ENCODE data around the gene CEP43. TPM values are rescaled to one million over a fixed set of nuclear protein-coding genes. Genes with fewer than 3 reads are reported as not detected.

The CEP43 gene
- total RNA-seq, 4 donors from 2014 or later = 2.8 to 13.0 (median 6.4) TPM

DNA sequence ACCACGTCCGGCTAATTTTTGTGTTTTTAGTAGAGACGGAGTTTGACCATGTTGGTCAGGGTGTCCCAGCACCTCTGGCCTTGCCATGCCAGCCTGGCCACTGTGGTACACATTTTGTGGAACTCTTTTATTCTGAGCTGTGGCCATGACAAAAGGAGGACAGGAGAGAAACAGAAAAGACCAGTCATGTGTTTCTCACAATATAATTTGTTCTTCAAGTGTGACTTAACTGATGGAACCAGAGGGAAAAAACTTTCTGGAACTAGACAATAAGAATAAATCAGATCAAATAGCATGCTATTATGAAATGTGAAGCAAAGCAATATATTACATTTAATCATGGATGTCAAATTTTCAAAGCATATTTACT is 38.6 kb upstream of the CEP43 start:
- WGBS, 2 donors = 86 to 95% methylated on average over 3 of the region's 3 CpGs
- intact Hi-C loops (cut with DNase I; ENCODE audit: low total_unique reads) = no loop called here
- no peak overlapping the region for H3K4me3 ChIP-seq (ENCODE audit: low read depth, poor library complexity, severe bottlenecking)
- no peak for TF ChIP-seq POLR2A (IDR thresholded peaks at IDR 0.05)
- TF ChIP-seq, protein P1, sequence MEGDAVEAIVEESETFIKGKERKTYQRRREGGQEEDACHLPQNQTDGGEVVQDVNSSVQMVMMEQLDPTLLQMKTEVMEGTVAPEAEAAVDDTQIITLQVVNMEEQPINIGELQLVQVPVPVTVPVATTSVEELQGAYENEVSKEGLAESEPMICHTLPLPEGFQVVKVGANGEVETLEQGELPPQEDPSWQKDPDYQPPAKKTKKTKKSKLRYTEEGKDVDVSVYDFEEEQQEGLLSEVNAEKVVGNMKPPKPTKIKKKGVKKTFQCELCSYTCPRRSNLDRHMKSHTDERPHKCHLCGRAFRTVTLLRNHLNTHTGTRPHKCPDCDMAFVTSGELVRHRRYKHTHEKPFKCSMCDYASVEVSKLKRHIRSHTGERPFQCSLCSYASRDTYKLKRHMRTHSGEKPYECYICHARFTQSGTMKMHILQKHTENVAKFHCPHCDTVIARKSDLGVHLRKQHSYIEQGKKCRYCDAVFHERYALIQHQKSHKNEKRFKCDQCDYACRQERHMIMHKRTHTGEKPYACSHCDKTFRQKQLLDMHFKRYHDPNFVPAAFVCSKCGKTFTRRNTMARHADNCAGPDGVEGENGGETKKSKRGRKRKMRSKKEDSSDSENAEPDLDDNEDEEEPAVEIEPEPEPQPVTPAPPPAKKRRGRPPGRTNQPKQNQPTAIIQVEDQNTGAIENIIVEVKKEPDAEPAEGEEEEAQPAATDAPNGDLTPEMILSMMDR (IDR thresholded peaks at IDR 0.05) = no peak
- peak in 1 of 2 donors; percentile 40 for DNase-seq (ENCODE audit: low spot score in 2 of 2)

DNA sequence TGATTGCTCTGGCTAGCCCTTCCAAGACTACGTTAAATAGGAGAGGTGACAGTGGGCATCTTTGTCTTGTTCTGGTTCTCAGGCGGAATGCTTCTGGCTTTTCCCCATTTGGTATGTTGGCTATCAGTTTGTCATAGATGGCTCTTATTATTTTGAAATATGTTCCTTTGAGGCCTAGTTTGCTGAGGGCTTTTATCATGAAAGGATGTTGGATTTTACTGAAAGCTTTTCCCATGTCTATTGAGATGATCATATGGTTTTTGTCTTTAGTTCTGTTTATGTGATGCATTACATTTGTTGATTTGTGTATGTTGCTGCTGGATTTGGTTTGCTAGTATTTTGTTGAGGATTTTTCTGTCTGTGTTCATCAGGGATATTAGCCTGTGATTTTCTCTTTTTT is 32.9 kb upstream of the CEP43 start:
- no peak overlapping the region for H3K4me3 ChIP-seq (ENCODE audit: low read depth, poor library complexity, severe bottlenecking)
- intact Hi-C loops (cut with DNase I; ENCODE audit: low total_unique reads) = no loop called here
- 98 to 100% methylated on average over 2 of the region's 2 CpGs for WGBS, 2 donors
- TF ChIP-seq, protein P1 (IDR thresholded peaks at IDR 0.05) = no peak
- TF ChIP-seq POLR2A (IDR thresholded peaks at IDR 0.05) = no peak
- no peak for DNase-seq (ENCODE audit: low spot score in 2 of 2)

DNA sequence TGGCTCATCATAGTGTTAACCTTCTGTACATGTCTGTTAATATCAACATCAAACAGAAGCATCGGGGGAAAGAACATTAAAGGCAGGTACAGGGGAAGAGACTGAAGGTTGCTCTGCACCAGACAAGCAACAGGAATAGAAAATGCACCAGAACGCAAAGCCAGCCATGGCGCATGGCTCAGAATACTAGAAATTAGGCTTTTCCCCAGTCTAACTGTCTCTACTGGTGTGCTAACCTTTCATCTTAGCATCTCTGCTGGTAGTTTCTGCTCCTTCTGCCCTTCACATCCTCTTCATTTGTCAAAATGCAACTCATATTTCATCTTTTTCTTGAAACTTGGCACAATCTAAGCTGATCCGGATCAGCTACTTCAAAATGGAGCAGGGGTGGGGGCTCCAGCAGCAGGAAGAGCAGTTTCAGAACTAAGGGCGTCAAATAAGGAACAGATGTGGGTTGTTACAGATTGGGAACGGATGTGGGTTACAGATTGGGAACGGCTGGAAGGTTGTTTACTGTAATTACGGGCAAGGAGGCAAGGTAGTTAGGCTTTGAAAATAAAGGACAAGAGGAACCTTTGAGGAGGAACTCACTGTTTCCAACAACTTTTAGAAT is 29.7 kb upstream of the CEP43 start:
- WGBS, 2 donors = 54 to 57% methylated on average over 8 of the region's 8 CpGs
- DNase-seq (ENCODE audit: low spot score in 2 of 2) = no peak
- TF ChIP-seq POLR2A (IDR thresholded peaks at IDR 0.05) = no peak
- TF ChIP-seq, protein P1 (IDR thresholded peaks at IDR 0.05) = no peak
- intact Hi-C loops (cut with DNase I; ENCODE audit: low total_unique reads) = no loop called here
- H3K4me3 ChIP-seq (ENCODE audit: low read depth, poor library complexity, severe bottlenecking) = no peak overlapping the region

DNA sequence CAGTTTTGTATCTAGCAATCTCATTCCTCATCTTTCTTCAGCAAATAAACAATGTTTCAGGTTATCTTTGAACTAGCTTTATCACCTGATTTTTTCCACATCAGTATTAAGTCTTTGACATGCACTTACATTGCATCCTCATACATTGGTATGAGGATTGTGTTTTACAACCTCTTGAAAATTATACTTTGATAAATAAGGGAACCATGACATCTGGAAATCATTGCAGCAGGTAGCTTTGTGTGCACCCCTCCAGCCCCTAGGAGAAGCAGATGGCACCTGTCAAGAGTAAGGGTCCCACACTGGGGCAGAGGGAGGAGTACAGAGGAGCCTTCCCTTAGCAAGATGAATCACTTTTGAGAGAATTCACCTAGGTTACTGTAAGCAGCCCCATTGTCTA is 29.1 kb upstream of the CEP43 start:
- TF ChIP-seq, protein P1 (IDR thresholded peaks at IDR 0.05) = no peak
- TF ChIP-seq POLR2A (IDR thresholded peaks at IDR 0.05) = no peak
- H3K4me3 ChIP-seq (ENCODE audit: low read depth, poor library complexity, severe bottlenecking) = no peak overlapping the region
- DNase-seq (ENCODE audit: low spot score in 2 of 2) = no peak
- intact Hi-C loops (cut with DNase I; ENCODE audit: low total_unique reads) = no loop called here

DNA sequence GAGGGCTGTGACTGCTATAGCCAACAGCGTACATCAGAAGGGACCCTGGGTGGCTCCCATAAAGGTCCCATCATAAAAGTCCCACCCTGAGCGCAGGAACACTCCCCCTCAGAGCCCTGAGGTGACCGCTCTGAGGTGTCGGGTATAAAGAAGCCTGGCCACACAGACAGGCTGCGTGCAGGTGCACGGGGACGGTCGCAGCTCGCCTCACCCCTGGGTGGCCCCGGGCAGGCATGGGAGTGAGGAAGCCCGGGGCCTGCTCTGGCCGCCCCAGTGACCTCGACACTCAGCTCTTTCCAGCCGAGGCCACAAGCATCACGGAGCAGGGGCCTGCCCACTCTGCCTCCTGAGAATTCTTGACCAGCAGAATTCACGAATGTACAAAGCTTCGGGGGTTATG is 28.4 kb upstream of the CEP43 start:
- TF ChIP-seq POLR2A (IDR thresholded peaks at IDR 0.05) = no peak
- TF ChIP-seq, protein P1 (IDR thresholded peaks at IDR 0.05) = no peak
- WGBS, 2 donors = 83 to 88% methylated on average over 12 to 14 of the region's 17 CpGs
- intact Hi-C loops (cut with DNase I; ENCODE audit: low total_unique reads) = no loop called here
- DNase-seq (ENCODE audit: low spot score in 2 of 2) = peak in 1 of 2 donors; percentile 60
- H3K4me3 ChIP-seq (ENCODE audit: low read depth, poor library complexity, severe bottlenecking) = no peak overlapping the region

DNA sequence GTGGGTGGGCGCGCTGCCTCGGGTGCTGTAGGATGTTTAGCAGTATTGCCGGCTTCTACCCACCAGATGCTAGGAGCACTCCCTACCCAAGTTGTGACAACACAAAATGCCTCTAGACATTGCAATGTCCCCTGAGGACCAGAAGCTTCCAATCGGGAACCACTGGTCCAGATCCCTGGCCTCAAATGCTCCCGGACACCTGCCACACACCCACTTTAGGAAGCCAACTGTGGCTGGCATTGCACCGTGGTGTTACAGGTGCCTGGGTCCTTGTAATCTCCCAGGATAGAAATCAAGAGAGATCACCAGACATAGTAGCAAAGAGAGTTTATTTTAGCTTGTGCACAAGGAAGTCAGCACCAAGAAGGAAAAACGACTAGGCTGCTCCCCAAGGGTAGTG is 27.9 kb upstream of the CEP43 start:
- DNase-seq (ENCODE audit: low spot score in 2 of 2) = peak in 1 of 2 donors; percentile 43
- H3K4me3 ChIP-seq (ENCODE audit: low read depth, poor library complexity, severe bottlenecking) = no peak overlapping the region
- TF ChIP-seq, protein P1 (IDR thresholded peaks at IDR 0.05) = no peak
- no peak for TF ChIP-seq POLR2A (IDR thresholded peaks at IDR 0.05)
- intact Hi-C loops (cut with DNase I; ENCODE audit: low total_unique reads) = no loop called here
- 82 to 85% methylated on average over 8 of the region's 8 CpGs for WGBS, 2 donors
